GM10266 (cell line): ENCODE data around the gene ECE1.

Experiments used
- DNase-seq: peaks from one replicate; pipeline ENCODE4 v3.0.0; 2012; ENCODE audit errors: extremely low spot score
- CTCF ChIP-seq: IDR thresholded peaks from 2 replicates; pipeline ENCODE4 v1.5.1; 2012; ENCODE audit warnings: mild to moderate bottlenecking, low read depth; ENCODE audit not compliant: control insufficient read depth, insufficient read depth; ENCODE audit errors: missing control alignments

ECE1 gene

GRCh38 chr1:21300774-21301173, 10.5 kb upstream of the ECE1 start:
- DNase-seq: no peak
- no peak for TF ChIP-seq CTCF

- no peak for TF ChIP-seq CTCF
- no peak for DNase-seq
Measured at GRCh38 chr1:21299780-21300395, 9.6 kb upstream of the ECE1 start.

- no peak for TF ChIP-seq CTCF
- DNase-seq: no peak
Measured at GRCh38 chr1:21298981-21299391, 8.7 kb upstream of the ECE1 start.

GRCh38 chr1:21297975-21298374, 7.7 kb upstream of the ECE1 start:
- TF ChIP-seq CTCF: no peak
- DNase-seq: no peak

- TF ChIP-seq CTCF: no peak
- no peak for DNase-seq
Measured at GRCh38 chr1:21296509-21297354, 6.5 kb upstream of the ECE1 start.

- no peak for TF ChIP-seq CTCF
- no peak for DNase-seq
Measured at GRCh38 chr1:21295545-21295944, 5.3 kb upstream of the ECE1 start.

GRCh38 chr1:21295002-21295401, 4.7 kb upstream of the ECE1 start:
- DNase-seq: no peak
- no peak for TF ChIP-seq CTCF
